Stimulated activated naive CD4-positive, alpha-beta T cell (primary cell): ENCODE data around the gene L3MBTL4.

Source experiments
- DNase-seq, 6 experiments: peaks; one replicate each; lab custom pipeline; 2025; lab: John Stamatoyannopoulos, UW

Gene L3MBTL4

DNA sequence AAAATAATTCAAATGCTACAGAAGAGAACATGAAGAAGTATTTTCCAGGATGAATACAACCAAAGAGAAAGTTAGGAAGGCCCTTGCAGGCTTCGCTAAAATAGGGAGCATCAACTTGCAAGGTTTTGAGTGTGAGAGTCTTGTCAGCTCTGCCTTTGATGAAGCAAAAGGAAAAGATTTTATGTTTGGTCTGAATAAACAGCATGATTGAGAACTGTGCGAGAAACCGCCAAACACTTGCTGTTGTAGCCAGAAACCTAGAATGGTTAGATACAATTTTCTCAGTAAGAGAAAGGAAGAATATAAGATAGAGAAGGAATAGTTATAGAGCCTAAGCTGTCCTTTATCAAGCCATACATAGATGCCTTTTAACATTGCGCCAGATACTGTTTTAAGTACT is 163.6 kb downstream of the L3MBTL4 start:
- DNase-seq: no peak

DNA sequence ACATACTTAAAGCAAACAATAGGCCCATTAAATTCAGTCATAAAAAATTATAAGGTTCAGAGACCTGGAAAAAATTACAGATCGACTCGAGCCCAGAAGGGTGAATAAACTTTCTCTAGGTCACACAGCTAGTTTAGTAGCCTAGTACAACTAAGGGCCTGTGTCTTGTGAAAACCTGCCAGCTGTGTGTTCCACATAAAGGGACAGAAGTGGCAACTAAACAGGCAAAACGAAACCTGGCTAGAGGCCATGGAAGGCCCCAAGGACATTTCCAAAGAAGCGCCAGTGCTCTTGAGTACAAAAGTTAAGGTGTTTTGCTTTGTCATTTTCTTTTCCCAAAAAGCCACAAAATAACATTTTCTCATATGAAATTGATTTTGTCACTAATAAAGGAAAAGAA is 164.9 kb downstream of the L3MBTL4 start:
- no peak for DNase-seq

DNA sequence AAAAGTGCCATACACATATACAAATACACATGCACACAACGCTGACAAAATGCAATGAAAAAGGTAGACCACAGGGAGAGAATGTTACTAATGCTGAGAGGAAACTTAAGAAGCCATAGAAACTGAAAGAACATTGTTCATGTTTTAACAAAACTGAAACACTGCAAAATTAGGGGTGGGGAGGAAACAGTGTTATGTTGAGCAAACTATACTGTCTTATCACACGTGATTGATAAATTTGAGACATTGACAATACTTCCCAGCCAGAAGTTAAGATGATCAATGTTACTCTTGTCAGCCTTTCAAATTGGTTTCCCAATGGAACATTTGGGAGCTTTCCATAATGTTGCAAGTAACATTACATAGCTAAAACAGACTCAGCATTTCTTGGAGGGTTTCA is 165.5 kb downstream of the L3MBTL4 start:
- DNase-seq: no peak

DNA sequence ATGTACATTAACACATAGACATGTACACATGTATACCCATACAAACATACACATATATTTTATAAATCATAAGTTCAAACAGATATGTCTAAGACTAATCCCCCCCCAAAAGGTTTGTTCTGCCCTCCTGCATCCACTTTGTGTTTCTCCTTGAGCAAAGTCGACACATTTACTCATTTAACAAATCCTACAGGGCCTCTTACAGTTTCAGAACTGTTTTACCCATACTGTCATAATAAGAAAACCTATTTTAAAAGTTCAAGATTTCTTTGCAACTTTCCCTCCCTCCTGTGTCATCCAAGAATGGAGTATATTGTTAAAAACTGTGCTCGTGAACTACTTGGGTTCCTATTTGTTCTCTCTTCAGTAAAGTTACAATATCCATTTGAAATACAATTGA is 166.7 kb downstream of the L3MBTL4 start:
- no peak for DNase-seq

DNA sequence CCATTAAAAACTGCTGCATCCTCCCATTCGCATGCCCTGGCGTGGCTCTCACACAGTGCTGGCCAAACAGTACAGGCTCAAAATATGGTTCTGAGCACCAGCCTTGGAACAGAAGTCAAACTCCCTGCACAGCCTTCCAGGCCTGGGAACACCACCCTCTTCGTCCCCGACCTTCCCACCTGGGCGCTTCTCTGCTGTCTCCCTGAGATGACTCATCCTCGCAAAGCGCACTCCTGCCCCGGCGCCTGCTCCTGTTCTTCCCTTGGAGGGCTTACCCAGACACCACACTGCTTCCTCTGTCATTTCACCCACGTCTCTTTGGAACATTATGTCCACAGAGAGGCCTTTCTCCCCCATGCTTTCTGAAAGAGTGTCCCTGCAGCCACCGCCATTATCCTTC is 172.7 kb downstream of the L3MBTL4 start:
- no peak for DNase-seq

DNA sequence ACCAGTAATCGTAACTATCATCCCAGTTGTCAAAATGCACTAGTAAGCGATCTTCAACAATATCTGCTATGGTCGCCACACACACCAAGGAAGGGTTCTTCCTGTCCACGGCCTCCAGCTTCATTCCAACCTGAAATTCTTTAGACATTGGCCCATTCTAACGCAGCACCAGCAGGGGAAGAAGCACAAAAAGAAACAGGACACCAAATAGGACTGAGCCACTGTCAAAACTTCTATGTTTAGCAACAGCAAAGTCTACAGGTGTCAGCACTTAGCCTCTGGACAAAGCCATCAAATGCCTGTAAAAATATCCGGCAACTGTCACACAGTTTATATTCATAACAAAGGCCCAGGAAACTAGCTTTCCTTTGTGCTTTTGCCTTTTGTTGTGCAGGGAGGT is 175.0 kb downstream of the L3MBTL4 start:
- no peak for DNase-seq

DNA sequence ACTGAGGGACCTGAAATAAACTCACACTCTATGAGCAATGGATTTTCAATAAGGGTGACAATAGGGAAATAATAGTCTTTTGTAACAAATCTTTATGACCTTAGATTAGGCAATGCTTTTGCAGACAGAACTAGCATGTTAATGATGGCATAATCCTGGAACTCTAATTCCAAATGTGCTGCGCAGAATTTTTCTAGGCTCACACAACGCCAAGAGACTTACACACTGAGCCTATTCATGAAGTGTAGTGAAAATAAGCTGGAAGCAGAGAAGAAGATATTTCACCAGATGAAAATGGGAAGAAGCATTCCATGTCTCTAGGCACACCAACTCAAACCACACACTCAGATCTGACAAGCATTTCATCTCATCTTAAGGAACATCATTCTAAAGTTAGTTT is 178.5 kb downstream of the L3MBTL4 start:
- no peak for DNase-seq

DNA sequence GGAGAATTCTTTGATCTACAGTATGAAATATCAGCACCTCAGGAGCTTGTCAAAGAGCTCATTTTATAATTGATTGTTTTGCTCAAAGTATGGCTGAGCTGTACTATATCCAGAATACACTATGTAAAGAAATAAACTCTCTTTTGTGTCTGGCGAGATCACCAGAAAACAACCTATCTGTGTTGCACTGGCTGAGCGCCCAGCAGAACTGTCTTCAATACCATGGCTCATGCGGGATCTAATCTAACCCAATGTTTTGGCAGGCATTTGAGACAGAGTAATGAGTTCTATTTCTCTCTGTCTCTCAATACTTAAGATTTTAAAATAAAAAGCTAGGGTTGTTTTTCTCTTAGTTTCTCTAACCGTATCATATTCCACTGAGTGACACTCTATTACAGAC is 192.4 kb downstream of the L3MBTL4 start:
- no peak for DNase-seq

DNA sequence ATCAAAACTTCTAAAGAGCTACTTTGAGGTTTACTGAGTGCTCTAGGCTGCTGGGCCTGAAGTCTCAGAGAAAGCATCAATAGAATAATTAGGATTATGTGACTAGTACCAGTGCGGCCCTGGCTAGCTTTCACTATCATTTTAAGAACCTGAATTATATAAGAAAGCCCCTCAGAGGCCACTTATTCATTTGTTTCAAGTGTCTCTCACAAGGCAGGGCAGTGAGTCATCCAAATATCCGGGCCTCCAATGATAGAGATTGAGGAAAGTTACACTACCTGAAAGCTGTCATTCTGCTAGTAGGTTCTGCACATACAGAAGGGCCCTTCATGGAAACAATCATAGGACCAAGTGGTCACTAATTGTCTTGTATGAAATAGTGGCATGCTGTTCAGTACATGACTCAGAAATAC is 193.1 kb downstream of the L3MBTL4 start:
- DNase-seq: no peak

DNA sequence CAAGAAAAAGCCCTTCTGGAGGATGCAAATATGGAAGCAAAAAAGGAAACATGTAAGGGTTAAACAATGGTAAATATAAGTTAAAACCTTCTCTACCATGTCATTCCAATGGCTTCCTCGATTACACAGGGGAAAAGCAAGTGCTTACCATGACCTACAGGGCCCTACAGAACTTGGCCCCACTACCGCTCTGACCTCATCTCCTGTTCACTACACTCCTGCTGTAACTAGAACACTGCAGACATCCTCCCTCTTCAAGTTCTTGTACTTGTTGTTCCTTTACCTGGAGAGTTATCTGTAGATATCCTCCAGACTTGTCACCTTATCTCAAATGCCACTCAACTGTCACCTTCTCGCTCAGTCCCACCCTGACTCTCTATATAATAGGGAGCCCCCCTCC is 194.6 kb downstream of the L3MBTL4 start:
- no peak for DNase-seq

DNA sequence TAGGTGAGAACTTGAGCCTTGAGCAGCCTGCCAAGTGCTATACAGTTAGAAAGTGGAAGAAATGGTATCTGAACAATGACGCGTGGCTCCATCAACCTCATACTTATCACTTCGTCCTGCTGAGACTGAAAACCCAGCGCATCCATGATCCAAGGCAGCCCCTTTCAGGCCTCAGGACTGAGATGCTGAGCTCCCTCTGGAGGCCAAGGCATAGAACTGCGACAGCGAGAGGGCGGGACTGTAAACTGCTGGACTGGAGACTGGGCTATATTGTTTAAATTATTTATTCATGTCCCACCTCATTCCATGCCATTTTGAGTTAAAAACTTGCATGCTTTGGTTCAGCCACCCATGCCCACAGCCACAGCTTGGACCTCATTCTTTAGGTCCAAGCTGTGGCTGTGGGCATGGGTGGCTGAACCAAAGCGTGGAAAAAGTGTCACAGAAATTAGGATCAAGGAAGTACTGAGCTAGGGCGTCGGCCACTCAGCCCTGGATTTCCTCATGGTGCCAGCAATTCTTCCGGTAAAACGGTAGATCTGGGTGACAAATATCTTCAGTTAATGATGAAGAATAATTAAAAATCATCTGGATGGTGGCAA is 195.5 kb downstream of the L3MBTL4 start:
- DNase-seq: no peak

DNA sequence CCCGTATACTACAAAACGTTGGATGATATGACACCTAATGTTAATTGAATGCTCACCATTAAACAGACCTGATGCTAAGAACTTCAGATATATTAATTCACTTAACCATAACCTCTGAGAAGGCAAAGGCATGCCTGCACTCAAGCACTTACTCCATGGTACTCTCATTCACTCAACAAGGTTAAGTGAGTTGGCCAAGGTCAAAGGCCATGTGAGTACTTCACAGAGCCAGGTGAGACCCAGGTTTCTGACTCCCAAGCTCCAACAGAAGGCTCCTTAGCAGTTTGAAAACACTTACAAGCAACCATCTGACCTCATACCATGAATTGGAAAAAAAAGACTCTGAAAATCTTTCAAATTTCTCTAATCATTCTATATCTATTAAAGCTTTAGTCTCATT is 198.8 kb downstream of the L3MBTL4 start:
- no peak for DNase-seq

DNA sequence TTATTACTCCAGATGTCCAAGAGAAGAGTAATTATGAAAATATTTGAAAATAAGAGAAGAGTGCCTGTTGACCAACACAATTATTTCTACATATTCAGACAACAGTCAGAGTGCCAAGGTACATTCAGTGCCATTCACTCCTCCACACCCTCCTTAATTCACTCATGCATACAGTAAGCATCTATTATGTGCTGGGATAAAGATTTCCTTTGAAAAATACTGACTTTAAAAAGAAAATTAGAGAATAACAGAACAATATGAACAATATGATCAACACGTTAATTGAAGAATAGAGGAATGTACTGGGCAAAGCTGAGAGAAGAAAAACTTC is 203.6 kb downstream of the L3MBTL4 start:
- DNase-seq: no peak

DNA sequence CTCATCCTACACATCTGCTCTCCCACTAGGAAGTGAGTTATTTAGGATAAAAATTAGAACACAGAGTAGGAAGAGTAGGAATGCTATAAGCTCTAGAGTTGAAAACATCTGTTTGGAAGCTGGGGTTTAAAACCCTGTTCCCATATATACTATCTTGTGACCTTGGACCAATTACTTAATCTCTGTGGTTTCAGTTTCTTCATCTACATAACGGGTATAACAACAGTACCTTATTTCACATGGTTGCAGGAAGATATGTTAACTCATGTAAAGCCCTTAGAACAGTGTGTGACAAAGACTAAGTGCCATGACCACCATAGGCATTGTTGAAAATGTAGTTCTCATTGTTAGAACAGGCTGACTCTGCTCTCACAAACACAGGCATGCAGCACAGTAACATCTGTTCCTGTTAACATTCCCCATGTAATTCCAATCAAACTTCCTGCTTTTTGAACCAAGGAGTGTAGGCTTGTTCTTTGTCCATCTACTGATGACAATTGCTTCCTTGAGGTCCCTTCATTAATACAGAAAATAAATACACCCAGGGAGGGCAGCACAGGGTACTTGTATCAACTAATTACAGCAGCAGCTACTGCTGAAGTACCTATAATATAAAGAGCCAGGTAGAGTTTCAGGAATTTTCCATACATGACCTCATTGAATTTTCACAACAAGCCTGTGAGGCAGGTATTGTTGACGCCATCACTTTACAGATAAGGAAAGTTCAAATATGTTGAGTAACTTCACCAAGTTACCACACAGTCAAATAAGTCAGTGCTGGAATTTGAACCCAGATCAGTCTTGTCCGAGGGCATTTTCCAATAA is 204.2 kb downstream of the L3MBTL4 start:
- DNase-seq: no peak

DNA sequence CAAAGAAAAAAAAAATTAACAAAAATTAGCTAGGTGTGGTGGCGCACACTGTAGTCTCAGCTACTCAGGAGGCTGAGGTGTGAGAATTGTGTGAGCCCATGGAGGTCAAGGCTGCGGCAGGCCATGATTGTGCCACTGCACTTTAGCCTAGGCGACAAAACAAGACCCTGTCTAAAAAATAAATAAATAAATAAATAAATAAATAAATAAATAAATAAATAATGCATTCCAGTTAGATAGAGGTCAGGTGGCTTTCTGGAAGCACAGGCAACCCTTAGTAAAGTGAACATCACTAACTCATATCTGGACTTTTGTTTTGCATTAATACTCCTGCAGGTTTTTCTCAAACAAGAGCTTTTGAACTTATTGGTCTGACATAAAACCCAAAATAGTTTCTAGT is 206.8 kb downstream of the L3MBTL4 start:
- DNase-seq: no peak

DNA sequence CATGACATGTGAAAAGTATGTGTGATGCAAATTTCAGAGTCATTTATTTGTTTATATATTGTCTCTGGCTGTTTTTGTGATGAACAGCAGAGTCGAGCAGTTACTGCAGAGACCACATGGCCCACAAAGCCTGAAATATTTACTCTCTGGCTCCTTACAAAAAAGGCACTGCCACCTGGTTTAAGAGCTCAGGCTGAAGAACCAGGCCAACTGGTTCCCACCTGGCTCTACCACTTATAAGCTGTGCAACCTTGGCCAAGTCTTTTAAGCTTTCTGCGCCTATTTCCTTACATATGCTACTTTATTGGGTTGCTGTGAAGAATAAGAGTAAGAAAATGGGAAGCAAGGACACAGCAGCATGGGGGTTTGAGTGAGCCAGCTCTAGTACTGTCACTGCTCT is 207.6 kb downstream of the L3MBTL4 start:
- no peak for DNase-seq

DNA sequence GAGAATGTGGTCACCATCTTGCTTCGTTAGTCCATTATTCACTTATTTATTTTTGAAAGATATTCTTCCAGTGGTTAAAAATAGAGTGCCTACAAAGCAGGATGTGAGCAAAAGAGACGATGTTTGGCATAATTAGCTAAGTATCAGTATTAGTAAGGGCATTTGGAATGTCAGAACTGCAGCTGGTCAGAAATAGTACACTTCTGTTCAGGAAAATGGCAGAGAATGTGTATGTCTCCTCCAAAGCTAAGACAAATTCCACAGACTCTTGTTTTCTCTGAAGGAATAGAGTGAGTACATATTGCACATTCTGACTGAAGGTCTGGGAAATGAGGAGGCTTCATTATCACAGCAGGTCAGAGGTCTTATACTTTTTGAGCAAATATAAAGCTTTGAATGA is 209.0 kb downstream of the L3MBTL4 start:
- DNase-seq: no peak

DNA sequence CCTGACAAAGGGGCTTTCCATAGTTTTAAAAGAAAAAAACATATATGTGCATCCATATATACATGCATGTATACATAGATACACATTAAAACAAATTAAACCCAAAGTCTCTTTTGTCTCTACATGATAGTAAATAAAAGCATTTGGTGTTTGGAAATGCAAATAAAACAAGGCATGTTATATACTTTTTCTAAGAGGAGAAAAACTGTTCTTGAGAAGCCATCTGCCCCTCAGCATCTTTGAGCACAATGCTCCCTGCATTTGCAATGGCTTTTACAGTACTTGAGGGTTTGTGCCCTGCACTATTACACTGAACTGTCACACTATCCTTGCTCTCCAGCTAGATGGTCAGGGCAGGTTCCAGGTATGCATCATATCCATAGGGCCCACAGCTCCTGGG is 210.2 kb downstream of the L3MBTL4 start:
- DNase-seq: no peak

DNA sequence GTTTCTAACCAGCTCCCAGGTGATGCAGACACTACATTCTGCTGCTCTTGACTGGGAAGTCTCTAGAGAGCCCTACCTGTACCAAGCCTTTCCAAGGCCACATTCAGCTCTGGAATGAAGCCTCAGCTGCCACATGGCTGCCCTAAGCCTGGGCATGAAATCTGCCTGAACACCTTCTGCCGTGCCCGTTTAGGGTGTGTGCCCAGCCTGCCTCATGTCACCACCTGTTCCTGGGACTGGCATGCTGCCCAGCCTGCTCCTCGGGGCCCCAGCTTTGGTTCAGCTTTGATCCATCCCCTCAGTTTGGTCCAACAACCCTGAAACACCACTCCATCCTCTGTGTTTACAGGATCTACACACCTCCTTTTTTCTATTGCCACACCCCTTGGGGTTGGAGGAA is 210.9 kb downstream of the L3MBTL4 start:
- DNase-seq: no peak

DNA sequence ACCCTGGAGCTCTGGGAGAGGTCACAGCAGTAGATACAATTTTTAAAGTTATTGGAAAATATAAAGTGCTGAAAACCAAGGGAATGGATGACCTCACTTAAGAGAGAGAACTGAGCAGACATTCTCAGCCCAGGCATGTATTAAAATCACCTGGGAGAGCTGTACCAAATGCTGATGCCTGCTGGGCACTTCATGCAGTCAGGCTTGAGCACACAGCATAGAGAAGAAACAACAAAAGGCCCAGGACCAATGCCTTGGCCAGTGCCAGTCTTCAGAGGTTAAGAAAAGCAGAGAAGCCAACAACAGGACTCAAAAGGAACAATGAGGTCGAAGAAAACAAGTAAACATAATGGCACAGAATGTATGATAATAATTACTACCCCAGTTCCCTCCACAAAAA is 211.8 kb downstream of the L3MBTL4 start:
- DNase-seq: no peak

DNA sequence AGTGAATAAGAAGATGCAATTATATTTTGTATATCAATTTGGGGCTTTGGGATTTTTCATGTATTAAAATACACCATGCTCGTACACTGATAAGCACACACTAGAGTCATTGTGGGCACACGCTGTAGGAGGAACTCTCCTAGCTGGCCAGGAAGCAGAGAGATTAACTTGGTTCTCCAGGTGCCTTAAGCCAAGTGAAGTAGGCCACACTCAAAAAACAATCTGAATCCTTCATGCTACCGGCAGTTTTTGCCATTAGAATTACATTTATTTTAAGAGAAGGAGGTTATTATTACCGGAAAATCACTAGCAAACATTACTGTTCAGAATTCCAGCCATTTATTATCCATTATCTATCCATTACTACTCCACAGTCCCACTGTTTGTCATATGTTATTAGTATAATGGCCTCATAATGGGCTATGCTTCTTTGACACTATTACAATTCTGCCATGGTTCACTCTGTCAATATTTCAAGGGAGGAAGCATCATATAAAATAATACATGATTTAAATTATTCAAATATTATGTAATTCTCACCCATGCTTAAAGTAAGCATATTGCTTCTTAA is 214.4 kb downstream of the L3MBTL4 start:
- no peak for DNase-seq

DNA sequence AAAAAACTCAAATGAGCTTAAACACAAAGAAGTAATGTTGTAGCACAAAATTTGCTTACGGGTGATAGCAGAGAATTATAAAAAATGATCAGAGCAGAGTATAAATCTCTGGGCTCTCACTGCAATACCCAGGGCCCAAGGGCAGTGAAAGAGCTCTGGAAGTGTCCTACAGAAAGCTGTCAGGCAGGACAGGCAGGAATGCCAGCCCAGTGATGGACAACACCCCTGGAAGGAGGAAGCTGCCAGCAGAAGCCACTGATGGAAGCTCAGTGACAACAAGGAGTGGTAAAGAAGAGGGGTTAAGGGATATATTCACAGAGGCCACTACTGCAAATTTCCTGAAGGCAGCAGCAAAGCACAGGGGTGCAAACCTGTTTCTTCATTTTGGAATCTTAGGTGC is 214.9 kb downstream of the L3MBTL4 start:
- DNase-seq: no peak

DNA sequence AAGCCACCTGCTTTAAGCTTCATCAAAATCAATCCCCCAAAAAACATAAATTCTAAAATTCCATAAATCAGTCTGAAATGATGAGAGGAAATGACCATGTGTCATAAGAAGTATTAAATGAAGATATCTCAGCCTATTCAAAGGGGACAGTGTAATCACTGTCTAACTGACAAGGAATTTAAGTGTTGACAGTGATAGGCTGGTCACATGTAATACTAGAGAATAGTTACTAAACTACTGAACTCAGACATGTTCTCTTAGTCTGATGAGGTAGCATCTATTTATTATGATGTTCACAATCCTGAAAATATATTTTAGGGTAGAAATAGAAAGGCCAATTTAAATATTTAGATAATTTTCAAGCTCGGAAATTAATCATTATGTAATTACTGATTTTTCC is 216.1 kb downstream of the L3MBTL4 start:
- no peak for DNase-seq

DNA sequence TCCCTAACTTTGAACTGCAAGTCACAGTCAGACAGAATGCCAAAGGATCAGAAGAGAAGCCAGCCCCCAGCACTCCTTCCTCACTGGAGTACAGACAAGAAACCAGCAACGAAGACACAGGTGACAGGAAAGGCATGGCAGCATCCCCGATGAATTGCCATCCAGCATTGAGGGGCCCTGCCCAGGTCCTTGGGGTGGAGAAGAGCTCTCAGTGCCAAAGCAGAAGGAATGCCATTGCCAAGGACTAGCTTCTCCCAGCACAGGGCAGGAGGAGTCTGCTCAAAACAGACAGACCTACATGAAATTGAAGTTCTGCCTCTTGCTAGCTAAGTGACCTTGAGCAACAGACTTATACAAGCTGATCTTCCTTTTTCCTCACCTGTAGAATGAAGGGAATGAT is 220.1 kb downstream of the L3MBTL4 start:
- DNase-seq: no peak
